Activated CD4-positive, alpha-beta memory T cell treated with anti-CD3 and anti-CD28 coated beads, Interleukin-2, amount 10 ng/mL, durations not matched to agents 7 days and 5 days (primary cell): Measurements from ENCODE around the gene GJA3. TPM values are rescaled to one million over a fixed set of nuclear protein-coding genes. Genes with fewer than 3 reads are reported as not detected.

Source experiments
- CTCF ChIA-PET: fragments of 350-600 bp; sonication (Branson Sonifier 250); formaldehyde crosslinking; loops from one replicate; lab custom pipeline; 2021; ENCODE audit warnings: antibody characterized with exemption, inconsistent platforms; lab: Charles Lee
- POLR2A ChIA-PET: fragments of 350-600 bp; sonication (Branson Sonifier 250); formaldehyde crosslinking; loops from one replicate; lab custom pipeline; 2021; ENCODE audit warnings: antibody characterized with exemption; lab: Charles Lee
- DNase-seq: peaks from one replicate; pipeline ENCODE4 v3.0.0-alpha.2; 2020
- H3K27ac Mint-ChIP-seq: one replicate; pipeline ENCODE4 v1.8.0; 2021; ENCODE audit warnings: mild to moderate bottlenecking, mixed read lengths
- H3K27me3 Mint-ChIP-seq: one replicate; pipeline ENCODE4 v1.8.0; 2021; ENCODE audit warnings: mixed read lengths
- H3K36me3 Mint-ChIP-seq: one replicate; pipeline ENCODE4 v1.8.0; 2021; ENCODE audit warnings: low read depth, mixed read lengths
- H3K4me1 Mint-ChIP-seq: one replicate; pipeline ENCODE4 v1.8.0; 2021; ENCODE audit warnings: mixed read lengths
- H3K4me3 Mint-ChIP-seq: one replicate; pipeline ENCODE4 v1.8.0; 2021; ENCODE audit warnings: mild to moderate bottlenecking, mixed read lengths
- H3K9me3 Mint-ChIP-seq: one replicate; pipeline ENCODE4 v1.8.0; 2021; ENCODE audit warnings: mixed read lengths
- total RNA-seq, 2 experiments: library from RNA; stranded (reverse); gene quantifications; one replicate each; pipeline ENCODE4 v1.2.3, GENCODE V29; 2021

Gene GJA3
- total RNA-seq, 2 experiments from 2014 or later, result 0.13 to 0.23 TPM

GRCh38 chr13:20142023-20142926, 18.6 kb downstream of the GJA3 start:
- Mint-ChIP-seq H3K27me3 (peaks cover 63% of the 10 kb centered on the region), H3K36me3 (no peaks in the 10 kb centered on the region), H3K4me3 (no peak overlapping the region), H3K27ac (no peak overlapping the region), H3K9me3 (no peaks in the 10 kb centered on the region), H3K4me1 (peaks cover 1% of the 10 kb centered on the region)
- ChIA-PET CTCF (interaction anchor here (1.5 kb wide), 1 partner anchor 157 kb away, joined by 3 read pairs; no protein-coding TSS in a partner anchor), POLR2A (no interaction called here)
- DNase-seq, result peak; percentile 6

- peaks cover 5% of the 10 kb centered on the region for H3K4me1 Mint-ChIP-seq
- H3K9me3 Mint-ChIP-seq, result no peaks in the 10 kb centered on the region
- H3K27me3 Mint-ChIP-seq, result peaks cover 64% of the 10 kb centered on the region
- H3K36me3 Mint-ChIP-seq, result no peaks in the 10 kb centered on the region
- H3K4me3 Mint-ChIP-seq, result no peak overlapping the region
- CTCF ChIA-PET, result interaction anchor here (1.5 kb wide), 1 partner anchor 156 kb away, joined by 3 read pairs; no protein-coding TSS in a partner anchor
- no peak for DNase-seq
- no peak overlapping the region for H3K27ac Mint-ChIP-seq
- POLR2A ChIA-PET, result no interaction called here
Measured at GRCh38 chr13:20141238-20142022, 19.4 kb downstream of the GJA3 start.

- Mint-ChIP-seq H3K9me3 (no peaks in the 10 kb centered on the region), H3K27me3 (peaks cover 63% of the 10 kb centered on the region), H3K4me3 (no peak overlapping the region), H3K4me1 (peaks cover 7% of the 10 kb centered on the region), H3K27ac (no peak overlapping the region), H3K36me3 (no peaks in the 10 kb centered on the region)
- CTCF ChIA-PET, result no interaction called here
- DNase-seq, result no peak
- POLR2A ChIA-PET, result interaction anchor here (1.2 kb wide), 1 partner anchor 19 kb away, joined by 3 read pairs; no protein-coding TSS in a partner anchor
Measured at GRCh38 chr13:20140487-20140886, 20.4 kb downstream of the GJA3 start.

GRCh38 chr13:20137875-20138274, 23.0 kb downstream of the GJA3 start:
- H3K27me3 Mint-ChIP-seq, result peaks cover 53% of the 10 kb centered on the region

GRCh38 chr13:20136781-20137703, 23.8 kb downstream of the GJA3 start:
- H3K27me3 Mint-ChIP-seq, result peaks cover 49% of the 10 kb centered on the region
- ChIA-PET POLR2A (interaction anchor here (1.4 kb wide), 1 partner anchor 10 kb away, joined by 3 read pairs; no protein-coding TSS in a partner anchor), CTCF (interaction anchor here (1.2 kb wide), 1 partner anchor 9 kb away, joined by 4 read pairs; no protein-coding TSS in a partner anchor)
- no peak overlapping the region for H3K27ac Mint-ChIP-seq
- no peaks in the 10 kb centered on the region for H3K36me3 Mint-ChIP-seq
- H3K4me3 Mint-ChIP-seq, result no peak overlapping the region
- H3K9me3 Mint-ChIP-seq, result no peaks in the 10 kb centered on the region
- peak; percentile 46 for DNase-seq
- peaks cover 6% of the 10 kb centered on the region for H3K4me1 Mint-ChIP-seq

More at GRCh38 chr13:20137875-20138274, 23.0 kb downstream of the GJA3 start:
- no peaks in the 10 kb centered on the region for H3K9me3 Mint-ChIP-seq
- H3K4me1 Mint-ChIP-seq, result peaks cover 6% of the 10 kb centered on the region
- ChIA-PET POLR2A (interaction anchor here (1.4 kb wide), 1 partner anchor 9 kb away, joined by 3 read pairs; no protein-coding TSS in a partner anchor), CTCF (interaction anchor here (1.2 kb wide), 1 partner anchor 10 kb away, joined by 4 read pairs; no protein-coding TSS in a partner anchor)
- no peak overlapping the region for H3K27ac Mint-ChIP-seq
- no peak overlapping the region for H3K4me3 Mint-ChIP-seq
- H3K36me3 Mint-ChIP-seq, result no peaks in the 10 kb centered on the region
- DNase-seq, result no peak

GRCh38 chr13:20134732-20135131, 26.1 kb downstream of the GJA3 start:
- peaks cover 32% of the 10 kb centered on the region for H3K27me3 Mint-ChIP-seq
- H3K9me3 Mint-ChIP-seq, result no peaks in the 10 kb centered on the region
- H3K4me1 Mint-ChIP-seq, result peaks cover 6% of the 10 kb centered on the region
- no peaks in the 10 kb centered on the region for H3K36me3 Mint-ChIP-seq
- H3K4me3 Mint-ChIP-seq, result no peak overlapping the region
- POLR2A ChIA-PET, result no interaction called here
- CTCF ChIA-PET, result interaction anchor here (1.1 kb wide), 1 partner anchor 175 kb away, joined by 3 read pairs; no protein-coding TSS in a partner anchor
- DNase-seq, result no peak
- no peak overlapping the region for H3K27ac Mint-ChIP-seq

GRCh38 chr13:20132052-20132634, 28.7 kb downstream of the GJA3 start:
- H3K4me1 Mint-ChIP-seq, result peaks cover 14% of the 10 kb centered on the region
- H3K9me3 Mint-ChIP-seq, result no peaks in the 10 kb centered on the region
- peaks cover 23% of the 10 kb centered on the region for H3K27me3 Mint-ChIP-seq
- no peaks in the 10 kb centered on the region for H3K36me3 Mint-ChIP-seq
- H3K27ac Mint-ChIP-seq, result no peak overlapping the region
- CTCF ChIA-PET, result interaction anchor here (1.0 to 1.8 kb wide), 3 partner anchors 13 to 147 kb away, joined by 3 to 5 read pairs (median 4); no protein-coding TSS in a partner anchor
- DNase-seq, result peak; percentile 6
- POLR2A ChIA-PET, result interaction anchor here (1.3 kb wide), 1 partner anchor 13 kb away, joined by 8 read pairs; no protein-coding TSS in a partner anchor
- no peak overlapping the region for H3K4me3 Mint-ChIP-seq

- H3K27ac Mint-ChIP-seq, result no peak overlapping the region
- no peaks in the 10 kb centered on the region for H3K36me3 Mint-ChIP-seq
- H3K9me3 Mint-ChIP-seq, result no peaks in the 10 kb centered on the region
- H3K4me3 Mint-ChIP-seq, result no peak overlapping the region
- peak; percentile 9 for DNase-seq
- peaks cover 8% of the 10 kb centered on the region for H3K4me1 Mint-ChIP-seq
- CTCF ChIA-PET, result interaction anchor here (1.2 to 1.8 kb wide), 2 partner anchors 12 to 146 kb away, joined by 4 to 5 read pairs; no protein-coding TSS in a partner anchor
- POLR2A ChIA-PET, result interaction anchor here (1.3 kb wide), 1 partner anchor 12 kb away, joined by 8 read pairs; no protein-coding TSS in a partner anchor
- peaks cover 23% of the 10 kb centered on the region for H3K27me3 Mint-ChIP-seq
Measured at GRCh38 chr13:20131057-20131832, 29.6 kb downstream of the GJA3 start.

GRCh38 chr13:20130652-20131051, 30.2 kb downstream of the GJA3 start:
- H3K9me3 Mint-ChIP-seq, result no peaks in the 10 kb centered on the region
- no peak overlapping the region for H3K27ac Mint-ChIP-seq
- H3K27me3 Mint-ChIP-seq, result peaks cover 28% of the 10 kb centered on the region
- no peaks in the 10 kb centered on the region for H3K36me3 Mint-ChIP-seq
- ChIA-PET CTCF (no interaction called here), POLR2A (interaction anchor here (1.3 kb wide), 1 partner anchor 11 kb away, joined by 8 read pairs; no protein-coding TSS in a partner anchor)
- peaks cover 8% of the 10 kb centered on the region for H3K4me1 Mint-ChIP-seq
- DNase-seq, result no peak
- no peak overlapping the region for H3K4me3 Mint-ChIP-seq

GRCh38 chr13:20130012-20130411, 30.8 kb downstream of the GJA3 start:
- H3K9me3 Mint-ChIP-seq, result no peaks in the 10 kb centered on the region
- POLR2A ChIA-PET, result no interaction called here
- CTCF ChIA-PET, result no interaction called here
- no peak overlapping the region for H3K27ac Mint-ChIP-seq
- peaks cover 8% of the 10 kb centered on the region for H3K4me1 Mint-ChIP-seq
- no peak overlapping the region for H3K4me3 Mint-ChIP-seq
- no peaks in the 10 kb centered on the region for H3K36me3 Mint-ChIP-seq
- peaks cover 31% of the 10 kb centered on the region for H3K27me3 Mint-ChIP-seq
- no peak for DNase-seq

- Mint-ChIP-seq H3K4me1 (peaks cover 8% of the 10 kb centered on the region), H3K27ac (no peak overlapping the region), H3K9me3 (no peaks in the 10 kb centered on the region), H3K27me3 (peaks cover 38% of the 10 kb centered on the region), H3K36me3 (peaks cover 2% of the 10 kb centered on the region), H3K4me3 (no peak overlapping the region)
- ChIA-PET CTCF (interaction anchor here (0.7 to 2.7 kb wide), 4 partner anchors 10 to 266 kb away, joined by 3 to 26 read pairs (median 5); partner anchors contain the start of gene ZMYM5), POLR2A (interaction anchor here (2.7 kb wide), 1 partner anchor 11 kb away, joined by 24 read pairs; no protein-coding TSS in a partner anchor)
- no peak for DNase-seq
Measured at GRCh38 chr13:20129076-20129475, 31.8 kb downstream of the GJA3 start.
